ENCODE data around the gene THOC6. TPM values are rescaled to one million over a fixed set of nuclear protein-coding genes. Genes with fewer than 3 reads are reported as not detected.

THOC6 gene
- total RNA-seq, 1 donor = 28.1 TPM

GRCh38 chr16:3020604-3021448 is 3.0 kb upstream of the THOC6 start:
- H3K4me3 ChIP-seq (ENCODE audit: low read depth, low read length) = peak overlapping the region; percentile 70
- peak; percentile 82 for DNase-seq (ENCODE audit: low read depth)
- no peak for TF ChIP-seq CTCF (IDR thresholded peaks at IDR 0.05; ENCODE audit: insufficient read depth, low read depth, low read length)

DNA sequence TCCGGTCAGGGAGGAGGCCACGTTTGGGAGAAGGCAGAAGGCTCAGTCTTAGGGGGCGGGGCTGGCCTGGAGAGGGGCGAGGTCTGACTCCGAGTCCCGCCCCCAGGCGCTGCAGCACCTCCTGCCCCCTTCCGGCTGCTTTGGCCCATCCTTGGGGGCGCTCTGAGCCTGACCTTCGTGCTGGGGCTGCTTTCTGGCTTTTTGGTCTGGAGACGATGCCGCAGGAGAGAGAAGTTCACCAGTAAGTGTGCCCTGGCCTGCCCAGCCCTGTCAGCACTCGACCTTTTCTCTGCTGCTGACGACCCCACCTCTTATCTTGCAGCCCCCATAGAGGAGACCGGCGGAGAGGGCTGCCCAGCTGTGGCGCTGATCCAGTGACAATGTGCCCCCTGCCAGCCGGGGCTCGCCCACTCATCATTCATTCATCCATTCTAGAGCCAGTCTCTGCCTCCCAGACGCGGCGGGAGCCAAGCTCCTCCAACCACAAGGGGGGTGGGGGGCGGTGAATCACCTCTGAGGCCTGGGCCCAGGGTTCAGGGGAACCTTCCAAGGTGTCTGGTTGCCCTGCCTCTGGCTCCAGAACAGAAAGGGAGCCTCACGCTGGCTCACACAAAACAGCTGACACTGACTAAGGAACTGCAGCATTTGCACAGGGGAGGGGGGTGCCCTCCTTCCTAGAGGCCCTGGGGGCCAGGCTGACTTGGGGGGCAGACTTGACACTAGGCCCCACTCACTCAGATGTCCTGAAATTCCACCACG is 2.2 kb upstream of the THOC6 start:
- peak overlapping the region; percentile 70 for H3K4me3 ChIP-seq (ENCODE audit: low read depth, low read length)
- DNase-seq (ENCODE audit: low read depth) = peak; percentile 80
- peak; percentile 39 for TF ChIP-seq CTCF (IDR thresholded peaks at IDR 0.05; ENCODE audit: insufficient read depth, low read depth, low read length)

GRCh38 chr16:3022208-3022683 is 1.6 kb upstream of the THOC6 start:
- no peak for TF ChIP-seq CTCF (IDR thresholded peaks at IDR 0.05; ENCODE audit: insufficient read depth, low read depth, low read length)
- DNase-seq (ENCODE audit: low read depth) = peak; percentile 93
- peak overlapping the region; percentile 88 for H3K4me3 ChIP-seq (ENCODE audit: low read depth, low read length)

DNA sequence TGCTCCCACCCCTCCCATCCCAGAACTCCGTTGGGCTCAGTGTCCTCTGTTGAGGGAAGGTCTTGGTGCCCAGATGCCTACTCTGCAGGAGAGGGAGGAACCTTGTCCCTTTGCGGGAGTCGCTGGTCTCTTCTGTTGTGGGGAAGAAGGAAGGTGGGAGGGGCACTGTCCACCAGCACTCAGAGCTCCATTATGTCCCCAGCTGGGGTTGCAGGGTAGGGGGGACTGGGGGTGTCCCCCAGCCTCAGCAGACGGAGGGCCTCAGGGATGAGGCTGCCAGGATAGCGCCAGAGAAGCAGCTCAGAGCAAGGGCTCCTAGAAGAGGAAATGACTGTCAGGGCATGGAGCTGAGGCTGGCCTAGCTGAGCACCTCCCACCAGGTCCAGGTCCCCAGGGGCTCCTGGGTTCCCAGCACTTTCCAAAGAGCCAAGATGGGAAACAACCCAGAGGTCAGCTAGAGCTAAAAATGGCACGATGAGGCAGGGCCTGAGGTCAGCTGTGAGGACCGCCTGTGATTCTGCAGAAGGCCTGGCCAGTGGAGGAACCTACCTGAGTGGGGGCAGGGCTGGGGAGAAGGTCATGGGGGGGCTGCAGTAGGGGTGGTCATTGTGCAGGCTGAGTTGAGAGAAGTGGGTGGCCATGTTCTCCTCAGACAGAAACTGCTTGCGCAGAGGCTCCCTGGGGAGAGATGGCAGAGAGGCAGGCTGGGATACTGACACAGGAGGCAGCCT is 986 bp upstream of the THOC6 start:
- peak; percentile 8 for DNase-seq (ENCODE audit: low read depth)
- no peak for TF ChIP-seq CTCF (IDR thresholded peaks at IDR 0.05; ENCODE audit: insufficient read depth, low read depth, low read length)
- H3K4me3 ChIP-seq (ENCODE audit: low read depth, low read length) = peak overlapping the region; percentile 88

GRCh38 chr16:3023415-3023668 is 493 bp upstream of the THOC6 start:
- TF ChIP-seq CTCF (IDR thresholded peaks at IDR 0.05; ENCODE audit: insufficient read depth, low read depth, low read length) = no peak
- peak overlapping the region; percentile 88 for H3K4me3 ChIP-seq (ENCODE audit: low read depth, low read length)

DNA sequence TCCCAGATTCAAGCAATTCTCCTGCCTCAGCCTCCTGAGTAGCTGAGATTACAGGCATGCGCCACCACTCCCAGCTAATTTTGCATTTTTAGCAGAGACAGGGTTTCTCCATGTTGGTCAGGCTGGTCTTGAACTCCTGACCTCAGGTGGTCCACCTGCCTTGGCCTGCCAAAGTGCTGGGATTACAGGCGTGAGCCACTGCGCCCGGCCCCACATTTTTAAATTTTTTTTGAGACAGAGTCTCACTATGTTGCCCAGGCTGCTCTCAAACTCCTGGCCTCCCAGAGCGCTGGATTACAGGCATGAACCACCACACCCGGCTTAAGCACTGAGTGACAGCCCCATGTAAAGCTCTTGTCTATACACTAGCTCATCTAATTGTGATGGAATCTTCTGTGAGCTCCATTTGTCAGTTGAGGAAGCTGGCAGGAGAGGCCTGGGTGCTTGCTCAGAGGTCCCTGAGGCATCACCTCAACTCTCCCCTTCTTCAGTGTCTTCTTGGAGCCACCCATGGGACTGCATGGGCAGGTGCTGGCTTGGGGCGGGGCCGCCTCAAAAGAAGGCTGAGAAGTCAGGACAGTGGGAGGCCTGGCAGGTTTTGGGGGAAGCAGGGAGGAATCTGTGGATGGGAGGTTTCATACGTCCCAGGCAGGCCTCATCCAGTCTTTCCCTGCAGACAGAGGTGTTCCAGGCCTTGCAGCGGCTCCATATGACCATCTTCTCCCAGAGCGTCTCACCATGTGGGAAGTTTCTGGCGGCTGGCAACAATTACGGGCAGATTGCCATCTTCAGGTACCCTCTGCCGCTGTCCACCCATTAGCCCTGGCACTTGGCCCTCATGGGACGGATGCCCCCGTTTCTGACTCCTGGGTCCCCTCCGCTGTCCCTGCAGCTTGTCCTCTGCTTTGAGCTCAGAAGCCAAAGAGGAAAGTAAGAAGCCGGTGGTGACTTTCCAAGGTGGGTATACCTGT is 1.5 kb downstream of the THOC6 start:
- no peak for TF ChIP-seq CTCF (IDR thresholded peaks at IDR 0.05; ENCODE audit: insufficient read depth, low read depth, low read length)
- no peak for DNase-seq (ENCODE audit: low read depth)
- no peak overlapping the region for H3K4me3 ChIP-seq (ENCODE audit: low read depth, low read length)

More at GRCh38 chr16:3023415-3023668, 493 bp upstream of the THOC6 start:
- no peak for DNase-seq (ENCODE audit: low read depth)
